D721Med (cell line): ENCODE data around the gene VDR.

Experiments used
- DNase-seq: peaks from one replicate; pipeline ENCODE4 v3.0.0; 2011; ENCODE audit warnings: low spot score; ENCODE audit not compliant: insufficient read length
- FAIRE-seq: peaks from 2 replicates; lab custom pipeline; 2011; peaks lifted over from hg19 to GRCh38; lab: Jason Lieb, UNC
- CTCF ChIP-seq: IDR thresholded peaks from 2 replicates; pipeline ENCODE4 v1.5.1; 2012; ENCODE audit warnings: mild to moderate bottlenecking, control low read depth; ENCODE audit not compliant: insufficient read depth; ENCODE audit errors: missing control alignments

Gene VDR

GRCh38 chr12:47881051-47881450, 23.7 kb downstream of the VDR start:
- FAIRE-seq (no peak), DNase-seq (no peak)
- no peak for TF ChIP-seq CTCF

DNA sequence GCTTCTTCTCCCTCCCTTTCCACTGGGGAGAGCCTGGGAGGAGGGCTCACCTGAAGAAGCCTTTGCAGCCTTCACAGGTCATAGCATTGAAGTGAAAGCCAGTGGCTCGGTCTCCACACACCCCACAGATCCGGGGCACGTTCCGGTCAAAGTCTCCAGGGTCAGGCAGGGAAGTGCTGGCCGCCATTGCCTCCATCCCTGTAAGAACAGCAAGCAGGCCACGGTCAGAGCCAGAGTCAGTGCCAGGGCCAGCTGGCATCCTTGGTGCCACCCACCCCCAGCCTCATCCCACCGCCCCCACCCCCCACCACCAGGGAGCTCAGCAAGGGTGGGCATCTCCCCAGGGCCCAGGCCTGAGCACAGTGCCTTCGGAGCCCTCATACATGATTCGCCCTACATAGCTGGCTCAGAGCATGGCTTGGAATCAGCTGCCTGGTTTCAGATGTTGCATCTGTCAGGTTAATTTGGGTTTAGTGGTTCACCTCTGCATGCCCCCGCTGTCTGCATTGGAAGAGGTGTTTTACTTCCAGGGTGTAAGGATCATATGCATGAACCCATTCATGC, 25.8 kb downstream of the VDR start:
- DNase-seq (no peak), FAIRE-seq (no peak)
- TF ChIP-seq CTCF: no peak

GRCh38 chr12:47878293-47878917, 26.4 kb downstream of the VDR start:
- FAIRE-seq (no peak), DNase-seq (no peak)
- TF ChIP-seq CTCF: no peak

DNA sequence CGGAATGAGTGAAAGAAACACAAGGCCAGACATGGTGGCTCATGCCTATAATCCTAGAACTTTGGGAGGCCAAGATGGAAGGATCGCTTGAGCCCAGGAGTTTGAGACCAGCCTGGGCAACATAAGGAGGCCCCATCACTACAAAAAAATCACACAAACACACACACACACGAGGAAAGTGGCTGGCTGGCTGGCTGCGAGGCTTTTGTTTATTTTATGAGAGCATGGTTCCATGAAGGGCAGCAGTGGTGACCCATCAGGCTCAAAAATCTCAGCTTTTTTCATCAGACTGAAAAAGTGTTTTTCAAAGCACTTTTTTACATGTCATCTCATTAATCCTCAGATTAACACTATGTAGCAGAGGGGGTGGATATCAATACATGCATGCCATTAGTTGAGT, 27.7 kb downstream of the VDR start:
- FAIRE-seq: no peak
- no peak for TF ChIP-seq CTCF
- no peak for DNase-seq

- no peak for FAIRE-seq
- no peak for DNase-seq
- no peak for TF ChIP-seq CTCF
Measured at GRCh38 chr12:47876440-47876960, 28.3 kb downstream of the VDR start.

GRCh38 chr12:47875746-47876439, 28.9 kb downstream of the VDR start:
- no peak for FAIRE-seq
- TF ChIP-seq CTCF: no peak
- DNase-seq: no peak

DNA sequence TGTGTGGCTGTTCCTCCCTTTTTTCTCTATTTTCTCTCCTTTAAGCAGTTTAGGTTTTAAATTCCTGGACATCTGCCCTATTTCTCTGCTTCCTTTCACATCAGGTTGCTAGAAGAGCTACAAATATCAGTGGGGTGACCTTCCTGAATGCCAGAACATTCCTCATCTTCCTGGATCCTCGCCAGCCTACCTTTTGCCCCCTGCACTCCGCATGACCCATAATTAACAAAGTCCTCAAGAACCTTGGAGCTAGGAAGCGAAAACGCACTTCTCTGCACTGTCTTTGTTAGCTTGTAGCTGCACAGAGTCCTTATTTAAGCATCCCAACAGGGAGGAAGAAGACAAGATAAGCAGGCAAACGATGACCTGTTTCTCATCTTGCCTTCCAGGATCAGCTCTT, 30.5 kb downstream of the VDR start:
- TF ChIP-seq CTCF: no peak
- FAIRE-seq: no peak
- DNase-seq: no peak
